ENCODE measurements around the gene PLPP2.

Gene PLPP2

GRCh38 chr19:315811-316210 lies 24.6 kb upstream of the PLPP2 start:
- DNase-seq (ENCODE audit: low read depth in 2 of 2), result no peak

GRCh38 chr19:313988-314815 lies 23.0 kb upstream of the PLPP2 start:
- DNase-seq (ENCODE audit: low read depth in 2 of 2), result no peak

GRCh38 chr19:313169-313987 lies 22.2 kb upstream of the PLPP2 start:
- DNase-seq (ENCODE audit: low read depth in 2 of 2), result no peak

- no peak for DNase-seq (ENCODE audit: low read depth in 2 of 2)
Measured at GRCh38 chr19:311813-312261, 20.6 kb upstream of the PLPP2 start.

- DNase-seq (ENCODE audit: low read depth in 2 of 2), result no peak
Measured at GRCh38 chr19:310781-311496, 19.7 kb upstream of the PLPP2 start.

GRCh38 chr19:310141-310651 lies 19.0 kb upstream of the PLPP2 start:
- no peak for DNase-seq (ENCODE audit: low read depth in 2 of 2)

- no peak for DNase-seq (ENCODE audit: low read depth in 2 of 2)
Measured at GRCh38 chr19:309206-309565, 18.0 kb upstream of the PLPP2 start.

- DNase-seq (ENCODE audit: low read depth in 2 of 2), result no peak
Measured at GRCh38 chr19:308471-309205, 17.4 kb upstream of the PLPP2 start.

GRCh38 chr19:307793-308420 lies 16.7 kb upstream of the PLPP2 start:
- no peak for DNase-seq (ENCODE audit: low read depth in 2 of 2)

GRCh38 chr19:307111-307531 lies 15.9 kb upstream of the PLPP2 start:
- no peak for DNase-seq (ENCODE audit: low read depth in 2 of 2)

GRCh38 chr19:306151-306900 lies 15.1 kb upstream of the PLPP2 start:
- no peak for DNase-seq (ENCODE audit: low read depth in 2 of 2)

GRCh38 chr19:305240-306150 lies 14.3 kb upstream of the PLPP2 start:
- DNase-seq (ENCODE audit: low read depth in 2 of 2), result no peak

- DNase-seq (ENCODE audit: low read depth in 2 of 2), result no peak
Measured at GRCh38 chr19:296476-297225, 5.4 kb upstream of the PLPP2 start.

GRCh38 chr19:295687-296370 lies 4.6 kb upstream of the PLPP2 start:
- DNase-seq (ENCODE audit: low read depth in 2 of 2), result no peak

- peak; percentile 32 to 39 for DNase-seq (ENCODE audit: low read depth in 2 of 2)
Measured at GRCh38 chr19:294946-295686, 3.9 kb upstream of the PLPP2 start.

- no peak for DNase-seq (ENCODE audit: low read depth in 2 of 2)
Measured at GRCh38 chr19:294341-294945, 3.2 kb upstream of the PLPP2 start.

Measured in activated CD4-positive, alpha-beta T cell treated with anti-CD3 and anti-CD28 coated beads for 24 hours (primary cell).